Right cardiac atrium (tissue), 5 donors: ENCODE results near the gene C8A. TPM values are rescaled to one million over a fixed set of nuclear protein-coding genes. Genes with fewer than 3 reads are reported as not detected.

Source experiments
- ATAC-seq, 2 donors: fragments of 200-7000 bp; cut with Tn5 transposase; one replicate each; pipeline versions ENCODE4 v1.8.0 to v1.9.1; 2020; ENCODE audit warnings: moderate library complexity in 2 of 2, mild to moderate bottlenecking in 1 of 2
- DNase-seq, 3 donors: peaks; one replicate each; pipeline ENCODE4 v3.0.0-alpha.2; 2020
- H3K27ac ChIP-seq: one replicate; pipeline ENCODE4 v1.5.1; 2013; ENCODE audit warnings: mild to moderate bottlenecking, low read length, control low read depth, moderate library complexity
- H3K27me3 ChIP-seq: one replicate; pipeline ENCODE4 v1.6.1; 2013; ENCODE audit not compliant: control insufficient read depth, insufficient read depth
- H3K4me1 ChIP-seq: one replicate; pipeline ENCODE4 v1.6.1; 2013; ENCODE audit warnings: low read length; ENCODE audit not compliant: control insufficient read depth, insufficient read depth
- H3K4me3 ChIP-seq: one replicate; pipeline ENCODE4 v1.5.1; 2013; ENCODE audit warnings: low read length, control low read depth
- H3K9me3 ChIP-seq: one replicate; pipeline ENCODE4 v1.6.1; 2013; ENCODE audit warnings: low read length; ENCODE audit not compliant: control insufficient read depth
- WGBS: extraction: QIAGEN DNeasy Blood & Tissue Kit; methylation state at CpG from one replicate; pipeline ENCODE4 v1.1.7; 2013; 5-methylcytosine and 5-hydroxymethylcytosine counted together
- intact Hi-C, 4 donors: fragments of 100-400 bp; cut with DNase I; formaldehyde crosslinking; loops; one replicate each; pipeline versions ENCODE4 v1.11.0 to v1.14.0; 2022 to 2023
- long read RNA-seq, 4 donors: library from polyadenylated mRNA; unstranded; transcript quantifications; one replicate each; pipeline ENCODE4 v2.0.0, GENCODE V29; 2020 to 2021
- polyA plus RNA-seq: library from polyadenylated mRNA; stranded (reverse); fragments of 200-250 nt; gene quantifications from one replicate; pipeline ENCODE4 v1.2.3, GENCODE V29; 2013
- total RNA-seq, 4 donors: library from RNA; stranded (reverse); fragmentation: NEBNext Ultra II Directional; extraction: Animal tissue kit (Norgen Biotek cat#: 25700); gene quantifications; one replicate each; pipeline ENCODE4 v1.2.1, GENCODE V29; 2021
- donor health status: healthy with polysubstance abuse.
- donor health status: DM: no; HTN: yes; CAD: no.
- donor health status: DM: no; HTN: no; CAD: no.
- donor health status: DM: no; HTN: yes; CAD: no; lungs with severe emphysema.
- donor health status: DM: yes; HTN: yes; CAD: no.

The C8A gene
- not detected for total RNA-seq
- not detected for polyA plus RNA-seq
- long read RNA-seq, donor 1, result 0 reads
- long read RNA-seq, donor 2, result 0 reads
- long read RNA-seq, donor 3, result 0 reads
- long read RNA-seq, donor 4, result 0 reads

DNA sequence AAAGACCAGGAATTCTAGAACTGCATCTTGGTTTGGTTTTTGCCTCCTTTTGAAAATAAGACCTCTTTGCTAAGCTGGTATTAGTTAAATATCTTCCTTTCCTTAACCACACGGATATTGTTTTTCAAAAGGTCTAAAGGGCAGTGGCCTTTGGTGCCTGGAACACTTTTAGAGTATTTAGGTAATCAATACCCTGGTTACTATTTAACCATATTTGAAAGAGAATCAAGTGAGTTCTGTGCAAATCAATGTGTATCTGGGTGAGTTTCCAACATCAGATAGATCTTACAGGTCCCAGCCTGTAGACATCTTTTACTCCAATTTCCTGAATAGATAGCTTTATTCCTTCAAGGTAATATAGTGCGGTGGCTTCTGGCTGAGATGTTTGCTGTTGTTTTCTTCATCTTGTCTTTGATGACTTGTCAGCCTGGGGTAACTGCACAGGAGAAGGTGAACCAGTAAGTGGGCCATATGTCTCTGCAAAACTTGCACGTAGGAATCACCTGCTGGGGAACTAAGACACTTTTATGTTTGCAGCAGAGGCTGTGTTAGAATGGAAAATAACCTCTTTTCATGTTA lies at the start of gene C8A:
Gene C8A (plus strand): TSS at position 277 of the 579 bp plus-strand sequence. CDS start 105 bp downstream, at position 382.
- Histone ChIP-seq H3K4me1 (no peaks in the 10 kb centered on the region), H3K27me3 (no peaks in the 10 kb centered on the region), H3K27ac (no peak within 1 kb of the TSS), H3K9me3 (no peaks in the 10 kb centered on the region), H3K4me3 (no peak within 1 kb of the TSS)
- no peak for ATAC-seq
- no peak for DNase-seq
- intact Hi-C loops, result no loop called here
- 72% methylated on average over 3 of the region's 3 CpGs for WGBS

DNA sequence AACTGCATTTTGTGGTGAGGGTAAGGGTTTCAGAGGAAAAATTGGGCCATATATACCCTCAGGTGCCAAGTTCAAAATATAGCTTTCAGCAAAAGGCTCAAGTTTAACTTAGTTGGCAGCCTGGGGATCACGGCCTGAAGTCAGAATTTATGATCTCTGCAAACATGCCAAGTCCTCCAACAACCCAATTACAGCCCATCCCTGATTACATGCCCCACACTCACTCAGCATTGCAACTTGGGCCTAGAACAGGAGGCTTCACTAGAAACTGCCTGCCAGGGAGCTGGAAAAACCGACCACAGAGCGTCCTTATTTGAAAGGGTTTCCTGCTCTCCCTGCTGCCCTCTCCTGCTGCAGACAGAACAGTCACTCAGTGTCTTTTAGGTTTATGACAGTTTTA lies 47.8 kb upstream of the C8A start:
- no peak for ATAC-seq
- H3K27ac ChIP-seq, result peak overlapping the region; percentile 59
- H3K27me3 ChIP-seq, result no peaks in the 10 kb centered on the region
- intact Hi-C loops, result no loop called here
- WGBS, result 37% methylated on average over 3 of the region's 3 CpGs
- no peak overlapping the region for H3K4me3 ChIP-seq
- DNase-seq, result no peak
- H3K9me3 ChIP-seq, result no peaks in the 10 kb centered on the region
- H3K4me1 ChIP-seq, result no peaks in the 10 kb centered on the region

DNA sequence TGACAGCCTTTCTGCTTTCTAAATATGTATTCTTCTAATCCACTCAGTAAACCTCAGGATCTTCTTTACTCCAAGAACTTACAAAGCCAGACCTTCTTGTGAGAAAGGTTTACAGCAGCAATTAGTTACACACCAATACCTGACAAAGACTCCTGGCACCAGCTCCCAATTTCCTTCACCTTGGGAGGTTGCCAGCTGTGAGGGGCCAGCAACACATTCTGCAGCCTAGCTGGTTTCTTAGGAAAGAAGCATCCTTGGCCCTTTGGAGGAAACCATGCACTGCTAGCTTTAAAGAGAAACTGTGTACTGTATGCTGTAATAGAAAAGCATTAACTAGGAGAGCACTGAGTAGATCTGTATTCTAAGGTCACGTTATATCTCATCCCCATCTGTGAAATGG lies 46.2 kb upstream of the C8A start:
- H3K4me3 ChIP-seq, result no peak overlapping the region
- intact Hi-C loops, result no loop called here

DNA sequence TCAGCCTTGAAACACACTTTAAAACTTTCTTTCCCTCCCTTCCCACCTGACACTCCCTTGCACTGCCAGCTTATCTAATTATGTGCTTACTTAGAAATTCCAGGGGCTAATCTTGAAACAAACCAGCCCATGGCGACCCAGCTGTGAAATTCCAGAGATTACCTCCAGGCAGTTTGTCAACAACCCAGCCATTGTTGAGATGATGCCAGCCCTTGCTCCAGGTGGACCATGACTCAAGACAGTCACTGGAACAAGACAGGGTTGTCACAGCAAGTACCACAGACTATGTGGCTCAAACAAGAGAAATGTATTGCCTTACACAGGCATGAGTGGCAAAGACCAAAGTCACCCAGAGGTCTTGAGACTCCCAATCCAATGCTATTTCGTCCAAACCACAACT lies 43.3 kb upstream of the C8A start:
- Histone ChIP-seq H3K4me3 (no peak overlapping the region), H3K27ac (no peak overlapping the region), H3K27me3 (no peaks in the 10 kb centered on the region), H3K4me1 (no peaks in the 10 kb centered on the region), H3K9me3 (no peaks in the 10 kb centered on the region)
- 35% methylated on average over 2 of the region's 2 CpGs for WGBS
- DNase-seq (no peak), ATAC-seq (no peak)
- intact Hi-C loops, result loop anchor here in 1 of 4 donors (10.0 kb wide), 1 partner anchor 1527 kb away; no protein-coding TSS in a partner anchor

More for the DNA sequence above, 46.2 kb upstream of the C8A start:
- DNase-seq, result no peak
- H3K27ac ChIP-seq, result no peak overlapping the region
- H3K9me3 ChIP-seq, result no peaks in the 10 kb centered on the region
- no peaks in the 10 kb centered on the region for H3K4me1 ChIP-seq
- H3K27me3 ChIP-seq, result no peaks in the 10 kb centered on the region
- WGBS, result 83% methylated on average over 1 of the region's 1 CpG
- ATAC-seq, result no peak

DNA sequence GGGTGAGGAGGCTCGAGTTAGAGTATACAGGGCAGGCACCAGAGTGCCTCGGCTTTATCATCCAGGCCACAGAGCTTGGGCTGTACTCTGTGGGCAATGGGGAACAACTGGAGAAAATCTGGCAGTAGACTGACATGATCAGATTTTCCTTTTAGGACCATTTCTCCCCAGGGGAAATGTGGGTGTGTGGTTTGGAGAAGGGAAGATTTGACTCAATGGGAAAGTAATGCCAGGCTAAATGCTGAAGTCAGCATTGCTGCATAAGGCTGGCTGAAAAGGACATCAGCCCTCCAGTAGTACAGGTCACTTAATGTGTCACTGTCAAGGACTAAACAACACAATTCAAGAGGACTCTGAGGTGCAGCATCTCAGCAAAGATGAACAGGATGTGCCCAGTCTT lies 40.4 kb upstream of the C8A start:
- 87% methylated on average over 2 of the region's 2 CpGs for WGBS
- ATAC-seq, result no peak
- peaks cover 3% of the 10 kb centered on the region for H3K4me1 ChIP-seq

DNA sequence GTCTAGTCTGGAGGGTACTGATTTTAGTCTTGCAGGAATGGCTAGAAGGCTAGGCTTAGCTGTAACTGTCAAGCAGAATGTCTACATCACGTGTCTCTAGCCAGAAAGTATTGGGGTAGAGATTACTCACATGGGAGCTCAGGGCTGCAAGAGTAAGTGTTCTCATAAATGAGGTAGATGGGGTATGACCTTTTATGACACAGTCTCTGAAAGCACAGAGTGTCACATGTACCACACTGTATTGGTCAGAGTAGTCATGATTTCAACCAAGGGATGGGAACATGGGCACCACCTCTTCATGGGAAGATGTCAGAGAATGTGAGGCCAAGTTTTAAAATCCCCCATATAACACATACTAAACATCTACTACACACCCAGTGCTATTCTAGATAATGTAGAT lies 38.3 kb upstream of the C8A start:
- Histone ChIP-seq H3K9me3 (no peaks in the 10 kb centered on the region), H3K4me3 (no peak overlapping the region), H3K27me3 (no peaks in the 10 kb centered on the region), H3K27ac (no peak overlapping the region), H3K4me1 (peaks cover 3% of the 10 kb centered on the region)
- ATAC-seq (no peak), DNase-seq (no peak)
- intact Hi-C loops, result loop anchor here in 1 of 4 donors (10.0 kb wide), 1 partner anchor 1531 kb away; no protein-coding TSS in a partner anchor
- 84% methylated on average over 1 of the region's 1 CpG for WGBS

More for the DNA sequence above, 40.4 kb upstream of the C8A start:
- DNase-seq, result no peak
- Histone ChIP-seq H3K4me3 (no peak overlapping the region), H3K27ac (no peak overlapping the region), H3K9me3 (no peaks in the 10 kb centered on the region), H3K27me3 (no peaks in the 10 kb centered on the region)
- intact Hi-C loops, result loop anchor here in 1 of 4 donors (10.0 kb wide), 1 partner anchor 1529 kb away; no protein-coding TSS in a partner anchor

DNA sequence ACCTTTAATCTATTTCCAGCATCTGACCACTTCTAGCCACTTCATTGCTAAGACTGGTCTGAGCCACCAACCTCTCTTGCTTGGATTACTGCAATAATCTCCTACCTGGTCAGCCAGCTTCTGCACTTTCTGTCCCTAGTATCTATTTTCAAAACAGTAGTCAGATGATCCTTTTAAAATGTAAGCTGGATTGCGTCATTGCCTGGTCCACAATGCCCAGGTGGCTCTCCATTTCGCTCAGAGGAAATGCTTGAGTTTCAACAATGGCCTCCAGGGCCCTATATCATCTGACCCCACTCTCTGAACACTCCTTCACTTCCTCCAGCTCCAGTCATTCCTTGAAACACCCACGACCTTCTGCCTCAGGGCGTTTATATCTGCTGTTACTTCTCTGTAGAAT lies 37.7 kb upstream of the C8A start:
- intact Hi-C loops, result loop anchor here in 1 of 4 donors (10.0 kb wide), 1 partner anchor 1532 kb away; no protein-coding TSS in a partner anchor
- Histone ChIP-seq H3K9me3 (no peaks in the 10 kb centered on the region), H3K27ac (no peak overlapping the region), H3K27me3 (no peaks in the 10 kb centered on the region), H3K4me3 (no peak overlapping the region), H3K4me1 (peaks cover 3% of the 10 kb centered on the region)
- DNase-seq (no peak), ATAC-seq (no peak)
- WGBS, result 72% methylated on average over 4 of the region's 4 CpGs

DNA sequence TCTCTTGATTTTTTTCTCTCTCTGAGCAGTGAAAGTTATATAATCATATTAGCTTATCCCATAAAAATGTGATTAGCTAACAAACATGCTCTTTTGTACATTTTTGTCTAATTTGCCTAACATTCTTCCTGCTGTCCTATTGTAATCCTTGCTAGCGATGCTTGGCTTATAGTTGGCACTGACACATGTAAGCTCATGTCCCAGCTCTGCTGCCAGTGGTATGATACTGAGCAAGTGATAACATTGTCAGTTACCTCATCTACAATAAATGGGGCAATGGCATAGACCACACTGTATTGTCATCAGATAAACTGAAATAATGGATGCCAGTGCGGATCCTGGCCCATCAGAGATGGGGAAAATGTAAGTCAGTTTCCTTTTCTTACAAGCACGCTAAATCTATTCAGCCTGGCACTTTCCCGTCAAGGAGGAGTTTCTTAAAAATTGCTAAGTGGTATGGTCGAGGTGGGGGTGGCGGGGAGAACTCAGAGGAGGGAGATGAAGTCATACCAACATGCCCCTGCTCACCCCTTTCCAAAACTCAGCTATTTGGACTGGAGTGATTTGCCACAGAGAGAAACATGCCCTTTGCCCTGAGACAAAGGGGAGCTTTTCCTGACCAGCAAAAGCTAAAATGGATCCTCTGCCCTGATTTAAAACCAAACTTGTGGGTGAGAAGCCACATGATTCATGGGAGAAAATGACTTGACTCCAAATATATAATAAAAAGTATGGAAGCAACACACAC lies 36.7 kb upstream of the C8A start:
- no peak overlapping the region for H3K27ac ChIP-seq
- no peak for DNase-seq
- H3K27me3 ChIP-seq, result no peaks in the 10 kb centered on the region
- intact Hi-C loops, result loop anchor here in 1 of 4 donors (10.0 kb wide), 1 partner anchor 1533 kb away; no protein-coding TSS in a partner anchor
- H3K9me3 ChIP-seq, result no peaks in the 10 kb centered on the region
- no peak overlapping the region for H3K4me3 ChIP-seq
- no peak for ATAC-seq
- 78% methylated on average over 6 of the region's 6 CpGs for WGBS
- H3K4me1 ChIP-seq, result peaks cover 3% of the 10 kb centered on the region

DNA sequence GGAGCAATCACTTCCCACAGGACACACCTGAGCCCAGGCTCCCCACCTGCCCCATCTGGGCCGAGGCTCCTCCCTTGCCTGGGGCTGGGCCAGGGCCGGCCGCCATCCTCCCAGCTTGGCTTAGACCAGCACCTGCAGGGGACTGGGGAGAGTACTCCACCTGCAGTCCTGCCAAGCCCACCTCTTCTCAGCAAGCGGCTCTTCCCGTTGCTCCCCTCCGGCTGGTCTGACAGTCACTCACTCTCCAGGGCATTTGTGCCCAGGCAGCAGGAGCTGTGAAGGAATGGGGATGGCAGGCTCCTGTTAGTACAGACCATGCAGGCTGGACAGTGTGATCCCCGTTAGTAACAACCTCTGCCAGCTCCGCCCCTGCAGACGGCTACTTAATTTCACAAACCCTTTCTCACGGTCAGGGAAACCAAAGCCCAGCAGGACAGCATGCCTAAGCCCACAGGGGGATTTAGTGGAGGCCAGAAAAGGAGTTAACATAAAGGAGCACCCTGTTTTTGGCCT lies 35.2 kb upstream of the C8A start, which contains the start of gene FYB2:
Gene FYB2 (minus strand): TSS at position 18 of the 513 bp plus-strand sequence. CDS start 114 bp downstream, outside the sequence.
- Histone ChIP-seq H3K27ac (peak within 1 kb of the TSS; percentile 77), H3K4me1 (peaks cover 3% of the 10 kb centered on the region), H3K9me3 (no peaks in the 10 kb centered on the region), H3K4me3 (no peak within 1 kb of the TSS), H3K27me3 (no peaks in the 10 kb centered on the region)
- intact Hi-C loops, result loop anchor here in 1 of 4 donors (10.0 kb wide), 1 partner anchor 1535 kb away; no protein-coding TSS in a partner anchor
- ATAC-seq (peak; percentile 10 to 33), DNase-seq (peak in 2 of 3 donors; percentile 53 to 59)
- 70% methylated on average over 10 of the region's 10 CpGs for WGBS

DNA sequence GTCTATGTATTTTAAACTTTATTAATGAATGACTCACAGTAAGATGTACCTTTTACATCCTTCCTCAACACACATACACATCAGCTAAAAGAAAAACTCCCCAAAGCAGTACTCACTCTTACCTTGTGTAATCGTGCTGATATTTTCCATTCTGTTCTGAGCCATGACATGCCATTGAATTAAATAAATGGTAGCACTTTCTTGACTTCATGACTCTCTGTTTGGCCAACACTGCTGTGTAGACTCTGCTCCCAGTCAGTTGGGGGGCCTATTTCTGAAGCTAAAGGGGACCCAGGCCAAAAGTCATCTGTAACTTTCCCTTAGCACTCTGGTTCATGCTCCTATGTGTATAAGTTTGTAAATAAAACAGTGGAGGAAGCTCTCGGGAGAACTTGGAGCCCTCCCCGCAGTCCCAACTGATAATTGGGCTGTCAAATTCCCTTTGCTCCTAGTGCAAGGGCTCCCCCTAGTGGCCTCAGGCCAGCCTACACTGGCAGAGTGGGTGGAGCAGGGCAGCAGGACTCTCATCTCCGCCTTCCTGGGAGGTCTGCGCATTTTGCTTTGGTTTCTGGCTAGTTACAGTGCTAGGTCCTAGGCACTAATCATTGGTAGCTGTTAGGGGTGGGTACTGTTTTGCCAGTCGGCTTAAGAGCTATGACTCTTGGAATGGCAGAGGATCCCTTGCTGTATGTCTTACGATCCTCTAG lies 33.7 kb upstream of the C8A start:
- DNase-seq (peak; percentile 82 to 93 (median 91)), ATAC-seq (peak; percentile 75 to 88)
- intact Hi-C loops, result loop anchor here in 1 of 4 donors (10.0 kb wide), 1 partner anchor 1536 kb away; no protein-coding TSS in a partner anchor
- H3K27ac ChIP-seq, result no peak overlapping the region
- H3K4me1 ChIP-seq, result peaks cover 3% of the 10 kb centered on the region
- no peaks in the 10 kb centered on the region for H3K9me3 ChIP-seq
- 19% methylated on average over 7 of the region's 7 CpGs for WGBS
- no peak overlapping the region for H3K4me3 ChIP-seq
- no peaks in the 10 kb centered on the region for H3K27me3 ChIP-seq
